NCI-H2196 treated with DMSO at 0.1 percent for 48 hours (cell line): ENCODE results near the gene PBRM1.

Experiments used
- DNase-seq: peaks from one replicate; lab custom pipeline; 2025; ENCODE audit not compliant: unreplicated experiment; lab: John Stamatoyannopoulos, UW

The PBRM1 gene

GRCh38 chr3:52670621-52671521 lies 14.8 kb downstream of the PBRM1 start:
- no peak for DNase-seq

GRCh38 chr3:52663098-52663497 lies 22.6 kb downstream of the PBRM1 start:
- DNase-seq, result no peak

- no peak for DNase-seq
Measured at GRCh38 chr3:52660046-52660445, 25.7 kb downstream of the PBRM1 start.

- DNase-seq, result no peak
Measured at GRCh38 chr3:52655895-52656294, 29.8 kb downstream of the PBRM1 start.

- no peak for DNase-seq
Measured at GRCh38 chr3:52651592-52651991, 34.1 kb downstream of the PBRM1 start.

DNA sequence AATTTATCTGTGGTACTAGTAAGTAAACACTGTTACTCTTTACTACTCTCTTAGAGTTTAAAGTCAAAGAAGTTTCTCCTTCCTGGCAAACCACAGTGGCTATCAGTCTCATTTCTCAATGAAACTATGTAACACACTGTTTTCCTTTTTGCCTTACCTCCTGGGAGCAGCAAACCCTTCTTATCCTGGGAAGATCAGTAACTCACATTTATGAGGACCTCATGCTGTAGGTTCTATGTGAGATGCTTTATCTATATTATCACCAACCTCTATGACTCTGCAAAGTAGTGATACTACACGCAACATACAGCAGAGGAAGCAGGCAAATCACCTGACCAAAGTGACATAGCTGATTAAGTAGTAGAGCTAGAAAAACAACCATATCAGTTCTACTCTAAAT lies 35.3 kb downstream of the PBRM1 start:
- no peak for DNase-seq

DNA sequence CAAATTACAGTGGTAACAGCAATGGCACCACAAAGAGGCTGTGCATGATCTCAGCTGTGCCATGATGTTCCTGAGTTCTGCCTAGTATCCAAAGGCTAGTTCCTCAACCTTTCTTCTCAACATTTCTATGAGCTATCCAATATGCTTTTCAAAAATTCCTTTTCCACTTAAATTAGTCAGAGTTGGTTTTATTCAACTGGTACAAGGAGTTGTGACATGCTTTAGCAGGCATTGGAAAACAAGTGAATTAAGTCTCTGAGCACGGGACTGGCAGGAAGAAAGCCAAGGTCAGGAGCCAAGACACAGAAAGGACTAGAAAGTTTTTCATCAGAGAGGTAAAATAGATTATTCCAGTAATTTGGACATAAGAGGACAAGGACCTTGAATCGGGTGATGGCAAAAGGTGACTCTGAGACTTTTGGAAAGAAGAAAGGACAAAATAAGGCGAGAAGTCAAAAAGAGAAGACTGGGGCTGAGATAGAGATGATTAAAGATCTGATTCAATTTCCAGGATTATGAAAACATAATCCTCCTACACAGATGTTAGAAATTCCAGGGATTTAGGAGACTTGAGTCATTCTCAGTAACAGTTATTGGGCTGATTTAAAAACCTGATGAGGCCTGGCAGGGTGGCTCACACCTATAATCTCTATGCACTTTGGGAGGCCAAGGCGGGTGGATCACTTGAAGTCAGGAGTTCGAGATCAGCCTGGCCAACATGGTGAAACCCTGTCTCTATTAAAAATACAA lies 36.1 kb downstream of the PBRM1 start:
- no peak for DNase-seq

DNA sequence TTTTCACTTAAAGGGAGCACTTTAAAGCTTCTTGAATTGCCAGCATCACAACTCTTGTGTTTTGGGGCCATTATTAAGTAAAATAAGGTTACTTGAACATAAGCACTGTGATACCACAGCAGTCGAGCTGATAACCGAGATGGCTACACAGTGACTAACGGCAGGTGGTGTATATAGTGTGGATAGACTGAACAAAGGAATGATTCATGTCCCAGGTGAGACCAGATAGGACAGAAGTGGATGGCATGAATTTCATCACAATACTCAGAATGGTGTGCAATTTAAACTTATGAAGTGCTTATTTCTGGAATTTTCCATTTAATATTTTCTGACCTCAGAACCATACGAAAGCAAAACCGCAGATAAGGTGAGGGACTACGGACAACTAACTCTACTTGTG lies 40.2 kb downstream of the PBRM1 start:
- no peak for DNase-seq

GRCh38 chr3:52636673-52637072 lies 49.0 kb downstream of the PBRM1 start:
- no peak for DNase-seq

DNA sequence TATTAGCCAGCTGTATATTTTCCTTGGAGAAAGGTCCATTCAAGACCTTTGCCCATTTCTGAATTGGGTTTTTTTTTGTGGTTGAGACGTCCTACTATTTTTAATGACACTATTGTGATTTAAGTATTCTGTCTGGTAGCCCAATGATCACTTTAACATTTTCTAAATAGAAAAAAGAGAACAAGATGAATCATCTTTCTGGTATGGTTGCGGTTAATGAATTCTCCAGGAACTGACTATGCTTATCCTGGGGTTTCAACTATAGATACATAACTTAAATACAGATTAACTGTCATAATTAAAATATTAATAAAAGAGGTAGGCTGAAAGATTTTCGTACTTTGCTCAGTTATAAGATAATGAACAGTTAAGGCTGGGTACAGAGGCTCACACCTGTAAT lies 51.9 kb downstream of the PBRM1 start:
- DNase-seq, result no peak

DNA sequence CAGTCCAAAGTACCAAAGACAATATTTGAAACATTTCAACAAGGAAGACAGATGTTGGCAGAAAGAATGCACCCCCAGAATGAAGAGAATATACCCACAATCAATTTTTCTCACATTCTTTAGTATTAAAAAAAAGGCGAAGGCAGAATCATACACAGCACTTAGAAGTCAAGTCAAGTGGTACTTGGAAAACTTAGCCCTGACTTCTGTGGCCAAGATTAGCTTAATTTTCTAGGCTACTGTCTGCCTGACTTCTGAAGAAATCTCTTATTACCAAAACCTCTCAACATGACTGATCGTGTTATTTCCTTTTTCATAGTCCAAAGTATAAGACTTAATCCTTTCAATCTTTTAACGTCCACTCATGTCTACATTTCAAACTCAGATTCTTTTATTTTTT lies 60.7 kb downstream of the PBRM1 start:
- DNase-seq, result no peak

DNA sequence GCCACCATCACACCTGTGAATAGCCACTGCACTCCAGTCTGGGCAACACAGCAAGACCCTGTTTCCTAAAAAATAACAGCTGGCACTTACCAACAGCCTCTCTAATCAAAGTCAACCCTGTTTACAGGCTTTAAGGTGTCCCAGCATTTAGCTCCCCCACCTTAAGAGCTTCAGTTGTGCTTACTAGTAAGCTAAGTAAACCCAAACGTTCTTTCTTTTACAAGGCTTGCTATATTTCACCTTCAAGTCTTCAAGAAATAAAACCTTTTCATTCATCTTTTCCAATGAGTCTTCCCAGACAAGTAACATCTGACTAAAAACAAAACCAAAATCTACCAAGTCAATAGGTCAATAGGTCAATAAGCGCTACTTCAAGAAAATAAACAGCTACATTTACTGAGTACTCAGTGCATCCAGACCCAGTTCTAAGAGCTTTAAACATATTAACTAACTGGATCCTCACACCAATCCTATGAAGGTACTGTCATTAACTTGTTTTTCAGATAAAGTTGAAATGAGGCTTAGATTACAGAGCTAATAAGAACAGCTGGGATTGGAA lies 62.4 kb downstream of the PBRM1 start:
- no peak for DNase-seq

- no peak for DNase-seq
Measured at GRCh38 chr3:52620580-52620979, 65.1 kb downstream of the PBRM1 start.

DNA sequence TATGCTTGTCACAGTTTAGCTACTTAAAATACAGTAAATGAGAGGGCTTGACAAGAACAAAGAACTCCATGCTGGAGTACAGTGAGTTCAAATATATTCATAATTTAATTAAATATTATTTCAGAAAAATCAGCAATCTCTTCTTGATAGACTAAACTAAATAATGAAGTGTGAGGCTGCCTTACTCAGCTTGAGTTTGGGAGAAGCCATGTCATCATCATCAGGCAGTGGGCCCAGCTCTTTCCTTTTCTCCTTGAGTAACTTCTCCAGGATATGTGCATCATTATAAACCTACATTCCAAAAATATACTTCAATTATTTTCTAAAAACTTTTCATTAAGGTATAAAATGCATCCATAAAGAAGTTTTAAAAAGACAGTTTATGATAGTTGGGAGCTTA lies 70.5 kb downstream of the PBRM1 start:
- no peak for DNase-seq

DNA sequence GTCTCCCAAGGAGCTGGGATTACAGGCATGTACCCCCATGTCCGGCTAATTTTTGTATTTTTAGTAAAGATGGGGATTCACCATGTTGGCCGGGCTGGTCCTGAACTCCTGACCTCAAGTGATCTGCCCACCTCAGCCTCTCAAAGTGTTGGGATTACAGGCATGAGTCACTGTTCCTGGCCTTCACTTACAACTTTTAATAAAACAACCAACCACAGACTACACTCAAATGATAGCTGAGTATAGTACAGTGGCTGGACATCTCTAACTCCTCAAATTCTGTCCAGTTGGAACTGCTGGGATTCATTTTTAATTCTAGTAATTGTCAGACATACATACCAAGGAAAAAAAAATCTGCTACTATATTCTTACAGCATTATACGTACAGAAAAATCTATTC lies 71.0 kb downstream of the PBRM1 start:
- DNase-seq, result no peak

DNA sequence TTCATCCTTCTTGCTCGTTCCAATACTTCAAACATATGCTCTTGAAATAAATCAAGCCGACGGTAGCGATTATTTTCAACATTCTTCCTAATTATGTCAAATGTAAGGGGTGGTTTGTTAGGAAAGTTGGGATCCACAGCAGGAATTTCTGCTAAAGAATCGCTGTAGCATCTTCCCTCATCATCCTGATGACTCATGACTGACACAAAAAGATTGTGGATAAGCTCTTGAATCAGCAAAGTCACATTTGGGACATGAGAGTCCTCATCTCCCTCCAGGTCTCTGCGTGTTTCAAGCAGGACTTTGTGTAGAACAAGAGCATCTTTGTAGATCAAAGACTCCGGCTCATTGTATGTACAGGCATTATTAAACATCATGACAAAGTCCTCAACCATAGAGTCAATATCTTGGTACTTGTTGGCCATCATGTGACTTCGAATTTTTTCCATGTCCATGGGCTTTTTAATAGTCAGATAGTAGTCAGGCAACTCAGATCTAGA lies 76.3 kb downstream of the PBRM1 start:
- no peak for DNase-seq

GRCh38 chr3:52608337-52608736 lies 77.4 kb downstream of the PBRM1 start:
- DNase-seq, result no peak

DNA sequence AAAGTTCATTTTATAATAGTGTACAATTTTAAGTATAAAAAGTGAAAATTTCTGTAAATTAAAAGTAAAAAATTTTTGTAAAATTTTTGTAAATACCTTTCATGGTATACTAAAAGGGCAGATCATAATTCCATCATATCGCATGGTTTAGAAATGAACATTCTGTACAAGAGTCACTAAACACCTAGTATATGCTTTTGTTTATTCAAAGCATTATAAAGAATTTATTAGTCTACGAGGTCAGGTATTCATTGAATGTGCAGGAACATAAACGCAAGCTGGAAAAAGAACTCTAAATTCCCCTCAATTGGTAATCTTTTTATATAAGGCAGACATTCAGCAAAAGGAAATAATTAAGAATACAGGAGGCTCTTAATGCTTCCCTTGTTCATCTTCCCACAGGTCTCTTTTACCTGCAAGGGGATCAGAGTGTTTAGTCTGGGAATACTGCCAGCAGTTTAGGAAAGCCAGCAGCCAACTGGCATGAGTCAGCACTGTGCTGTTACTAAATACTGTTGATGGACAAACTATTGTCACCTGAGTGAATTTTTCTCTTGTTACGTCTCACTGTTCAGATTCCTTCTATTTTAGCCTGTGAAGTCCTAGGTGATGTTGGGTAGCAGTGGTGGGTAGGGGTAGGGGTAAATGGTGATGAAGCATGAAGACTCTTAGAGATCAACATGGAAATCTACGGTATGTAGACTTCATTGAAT lies 79.2 kb downstream of the PBRM1 start:
- peak; percentile 41 for DNase-seq

- no peak for DNase-seq
Measured at GRCh38 chr3:52600258-52600657, 85.5 kb downstream of the PBRM1 start.

GRCh38 chr3:52596658-52597265 lies 89.0 kb downstream of the PBRM1 start:
- no peak for DNase-seq

GRCh38 chr3:52593103-52593502 lies 92.6 kb downstream of the PBRM1 start:
- DNase-seq, result no peak
